GM12891 (cell line): ENCODE measurements around the gene CYB561D1.

Experiments
- DNase-seq: peaks from one replicate; pipeline ENCODE4 v3.0.0; 2011; ENCODE audit warnings: low spot score; ENCODE audit not compliant: insufficient read length
- FAIRE-seq: peaks from 2 replicates; lab custom pipeline; 2011; peaks lifted over from hg19 to GRCh38; lab: Jason Lieb, UNC
- PAX5 ChIP-seq: IDR thresholded peaks from 2 replicates; pipeline ENCODE4 v1.6.1; 2011; ENCODE audit warnings: low read length, moderate library complexity, mild to moderate bottlenecking; ENCODE audit not compliant: insufficient read depth, severe bottlenecking
- POLR2A ChIP-seq: IDR thresholded peaks from 2 replicates; pipeline ENCODE4 v1.6.1; 2011; ENCODE audit warnings: low read depth, low read length, control low read depth
- POLR2AphosphoS5 ChIP-seq: IDR thresholded peaks from 2 replicates; pipeline ENCODE4 v1.6.1; 2011; ENCODE audit warnings: low read depth, low read length, control low read depth
- POU2F2 ChIP-seq: IDR thresholded peaks from 2 replicates; pipeline ENCODE4 v1.6.1; 2011; ENCODE audit warnings: low read depth, mild to moderate bottlenecking, control low read depth, low read length, moderate library complexity
- SPI1 ChIP-seq: IDR thresholded peaks from 2 replicates; pipeline ENCODE4 v1.6.1; 2011; ENCODE audit warnings: low read depth, low read length, control low read depth
- TAF1 ChIP-seq: IDR thresholded peaks from 2 replicates; pipeline ENCODE4 v1.6.1; 2011; ENCODE audit warnings: low read depth, low read length, control low read depth

Gene CYB561D1

GRCh38 chr1:109535481-109535880 is 41.6 kb downstream of the CYB561D1 start:
- DNase-seq, result no peak
- TF ChIP-seq POLR2A, result no peak
- no peak for TF ChIP-seq PAX5
- no peak for TF ChIP-seq POLR2AphosphoS5
- TF ChIP-seq TAF1, result no peak
- TF ChIP-seq POU2F2, result no peak
- TF ChIP-seq SPI1, result no peak
- no peak for FAIRE-seq

- no peak for TF ChIP-seq POLR2A
- no peak for TF ChIP-seq TAF1
- no peak for TF ChIP-seq PAX5
- TF ChIP-seq POU2F2, result no peak
- no peak for TF ChIP-seq POLR2AphosphoS5
- TF ChIP-seq SPI1, result no peak
- FAIRE-seq (no peak), DNase-seq (no peak)
Observed at GRCh38 chr1:109535971-109536491, 42.1 kb downstream of the CYB561D1 start.

- DNase-seq, result no peak
- FAIRE-seq, result no peak
- TF ChIP-seq POU2F2 (no peak), TAF1 (no peak), SPI1 (no peak), PAX5 (no peak), POLR2AphosphoS5 (no peak), POLR2A (no peak)
Observed at GRCh38 chr1:109537450-109538178, 43.7 kb downstream of the CYB561D1 start.

- no peak for FAIRE-seq
- TF ChIP-seq SPI1 (no peak), POU2F2 (no peak), PAX5 (no peak), POLR2A (no peak), POLR2AphosphoS5 (no peak), TAF1 (no peak)
- DNase-seq, result no peak
Observed at GRCh38 chr1:109538827-109539555, 45.1 kb downstream of the CYB561D1 start.

- TF ChIP-seq POLR2AphosphoS5, result no peak
- TF ChIP-seq PAX5, result no peak
- TF ChIP-seq POU2F2, result no peak
- no peak for TF ChIP-seq TAF1
- TF ChIP-seq SPI1, result no peak
- TF ChIP-seq POLR2A, result no peak
- DNase-seq, result no peak
- FAIRE-seq, result no peak
Observed at GRCh38 chr1:109539676-109540075, 45.8 kb downstream of the CYB561D1 start, which contains the start of gene GPR61. Gene GPR61 (plus strand): TSS chr1:109539872. CDS start chr1:109543023, 3,151 bp downstream.

- no peak for TF ChIP-seq POLR2AphosphoS5
- TF ChIP-seq POLR2A, result no peak
- no peak for TF ChIP-seq TAF1
- TF ChIP-seq POU2F2, result no peak
- no peak for TF ChIP-seq SPI1
- TF ChIP-seq PAX5, result no peak
- no peak for FAIRE-seq
- DNase-seq, result no peak
Observed at GRCh38 chr1:109541102-109541501, 47.2 kb downstream of the CYB561D1 start.

- no peak for TF ChIP-seq SPI1
- no peak for TF ChIP-seq PAX5
- TF ChIP-seq POLR2A, result no peak
- TF ChIP-seq POLR2AphosphoS5, result no peak
- TF ChIP-seq POU2F2, result no peak
- no peak for TF ChIP-seq TAF1
- DNase-seq, result no peak
- FAIRE-seq, result no peak
Observed at GRCh38 chr1:109542657-109543056, 48.8 kb downstream of the CYB561D1 start.

- FAIRE-seq (no peak), DNase-seq (no peak)
- TF ChIP-seq POLR2A, result no peak
- TF ChIP-seq PAX5, result no peak
- no peak for TF ChIP-seq POLR2AphosphoS5
- TF ChIP-seq SPI1, result no peak
- no peak for TF ChIP-seq TAF1
- TF ChIP-seq POU2F2, result no peak
Observed at GRCh38 chr1:109543283-109543987, 49.5 kb downstream of the CYB561D1 start.
